Prostate gland (tissue), 2 donors: ENCODE results near the gene RARS2. TPM values are rescaled to one million over a fixed set of nuclear protein-coding genes. Genes with fewer than 3 reads are reported as not detected.

Experiments
- DNase-seq: peaks from one replicate; pipeline ENCODE4 v3.0.0-alpha.2; 2019; ENCODE audit warnings: low spot score
- H3K27ac ChIP-seq, 2 donors: fragments of 200-600 bp; sonication (generic); 2 replicates each; pipeline ENCODE4 v1.5.1; 2017 to 2019
- H3K27me3 ChIP-seq: fragments of 200-600 bp; sonication (generic); replicated peaks from 2 replicates; pipeline ENCODE4 v1.5.1; 2019; ENCODE audit not compliant: insufficient read depth
- H3K36me3 ChIP-seq, 2 donors: fragments of 200-600 bp; sonication (generic); 1 replicate in 1 of 2; 2 replicates in 1 of 2; pipeline versions ENCODE4 v1.5.1 to v1.8.1; 2017 to 2019
- H3K4me1 ChIP-seq: fragments of 200-600 bp; sonication (generic); replicated peaks from 2 replicates; pipeline ENCODE4 v1.5.1; 2019
- H3K4me3 ChIP-seq, 2 donors: fragments of 200-600 bp; sonication (generic); 2 replicates each; pipeline ENCODE4 v1.5.1; 2017 to 2019
- H3K9me3 ChIP-seq: fragments of 200-600 bp; sonication (generic); 2 replicates; pipeline ENCODE4 v1.5.1; 2017
- CTCF ChIP-seq, 4 experiments: fragments of 200-600 bp in 2 of 4; fragments of 450-650 bp in 2 of 4; sonication (generic) in 2 of 4; IDR thresholded peaks; 1 replicate in 3 of 4; 2 replicates in 1 of 4; pipeline ENCODE4 v1.5.1; 2016 to 2019; ENCODE audit warnings: antibody characterized with exemption in 4 of 4, mild to moderate bottlenecking in 2 of 4, moderate library complexity in 2 of 4
- POLR2A ChIP-seq: fragments of 450-650 bp; IDR thresholded peaks from one replicate; pipeline ENCODE4 v1.6.1; 2016; ENCODE audit warnings: antibody characterized with exemption, mild to moderate bottlenecking
- POLR2AphosphoS5 ChIP-seq: sonication (generic); formaldehyde crosslinking; IDR thresholded peaks from one replicate; pipeline ENCODE4 v1.6.1; 2017; ENCODE audit warnings: antibody characterized with exemption
- WGBS: methylation state at CpG from one replicate; pipeline ENCODE4 v1.1.5; 2018; 5-methylcytosine and 5-hydroxymethylcytosine counted together
- intact Hi-C: fragments of 100-400 bp; cut with DNase I; formaldehyde crosslinking; loops from one replicate; pipeline ENCODE4 v1.14.2; 2022
- total RNA-seq, 2 donors: library from RNA; depleted of rRNA; stranded (reverse); fragments of >200 nt; gene quantifications; one replicate each; pipeline ENCODE4 v1.1.0, GENCODE V29; 2016

The RARS2 gene
- total RNA-seq, 2 donors from 2014 or later: 27.4 to 29.5 TPM

GRCh38 chr6:87561017-87561416 lies 28.8 kb downstream of the RARS2 start:
- H3K4me1 ChIP-seq: no peaks in the 10 kb centered on the region
- 77% methylated on average over 1 of the region's 1 CpG for WGBS
- no peaks in the 10 kb centered on the region for H3K9me3 ChIP-seq
- no peaks in the 10 kb centered on the region for H3K27me3 ChIP-seq
- intact Hi-C loops: no loop called here
- DNase-seq: no peak
- TF ChIP-seq POLR2AphosphoS5 (no peak), CTCF (IDR thresholded peaks at IDR 0.05) (no peak), POLR2A (no peak)
- no peaks in the 10 kb centered on the region for H3K36me3 ChIP-seq
- no peak overlapping the region for H3K27ac ChIP-seq
- H3K4me3 ChIP-seq: no peak overlapping the region

- Histone ChIP-seq H3K36me3 (no peaks in the 10 kb centered on the region), H3K27me3 (no peaks in the 10 kb centered on the region), H3K4me1 (no peaks in the 10 kb centered on the region), H3K4me3 (no peak overlapping the region), H3K27ac (no peak overlapping the region), H3K9me3 (no peaks in the 10 kb centered on the region)
- DNase-seq: no peak
- no peak for TF ChIP-seq CTCF (IDR thresholded peaks at IDR 0.05)
- no peak for TF ChIP-seq POLR2A
- TF ChIP-seq POLR2AphosphoS5: no peak
- intact Hi-C loops: no loop called here
Observed at GRCh38 chr6:87558446-87558845, 31.3 kb downstream of the RARS2 start.

DNA sequence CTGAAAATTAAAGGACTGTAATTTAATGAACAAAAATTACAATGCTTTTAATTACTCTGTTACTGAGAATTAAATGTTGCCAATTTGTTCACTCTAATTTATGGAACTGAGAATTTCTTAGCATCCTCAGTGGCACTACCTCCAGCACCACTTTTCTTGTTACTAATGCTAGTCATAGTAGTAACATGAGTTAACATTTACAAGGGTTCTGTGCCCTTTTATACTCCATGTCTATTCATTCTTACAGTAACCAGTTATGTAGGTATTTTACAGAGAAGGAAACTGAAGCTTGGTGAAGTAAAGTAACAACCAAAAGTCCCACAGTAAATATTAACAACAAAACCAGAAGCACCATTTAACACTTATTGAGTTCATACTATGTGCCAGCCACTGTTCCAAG lies 34.3 kb downstream of the RARS2 start:
- no peaks in the 10 kb centered on the region for H3K4me1 ChIP-seq
- H3K27me3 ChIP-seq: no peaks in the 10 kb centered on the region
- H3K9me3 ChIP-seq: no peaks in the 10 kb centered on the region
- no peak overlapping the region for H3K27ac ChIP-seq
- TF ChIP-seq CTCF (IDR thresholded peaks at IDR 0.05) (no peak), POLR2A (no peak), POLR2AphosphoS5 (no peak)
- no peaks in the 10 kb centered on the region for H3K36me3 ChIP-seq
- no peak overlapping the region for H3K4me3 ChIP-seq
- DNase-seq: no peak
- intact Hi-C loops: no loop called here

- intact Hi-C loops: no loop called here
- DNase-seq: no peak
- H3K27me3 ChIP-seq: no peaks in the 10 kb centered on the region
- no peaks in the 10 kb centered on the region for H3K4me1 ChIP-seq
- no peak for TF ChIP-seq POLR2AphosphoS5
- TF ChIP-seq POLR2A: no peak
- TF ChIP-seq CTCF (IDR thresholded peaks at IDR 0.05): no peak
- WGBS: 76% methylated on average over 4 of the region's 4 CpGs
- H3K4me3 ChIP-seq: no peak overlapping the region
- H3K27ac ChIP-seq: no peak overlapping the region
- H3K9me3 ChIP-seq: no peaks in the 10 kb centered on the region
- H3K36me3 ChIP-seq: no peaks in the 10 kb centered on the region
Observed at GRCh38 chr6:87553159-87553765, 36.5 kb downstream of the RARS2 start.

GRCh38 chr6:87551799-87552198 lies 38.0 kb downstream of the RARS2 start:
- Histone ChIP-seq H3K36me3 (no peaks in the 10 kb centered on the region), H3K4me3 (no peak overlapping the region), H3K4me1 (no peaks in the 10 kb centered on the region), H3K27me3 (no peaks in the 10 kb centered on the region), H3K27ac (no peak overlapping the region), H3K9me3 (no peaks in the 10 kb centered on the region)
- intact Hi-C loops: no loop called here
- TF ChIP-seq POLR2AphosphoS5 (no peak), CTCF (IDR thresholded peaks at IDR 0.05) (no peak), POLR2A (no peak)
- DNase-seq: no peak
- WGBS: 81% methylated on average over 2 of the region's 2 CpGs
